Coronary artery (tissue), 2 donors: Measurements from ENCODE around the gene DPP9.

ENCODE experiments used
- DNase-seq: peaks from one replicate; pipeline ENCODE4 v3.0.0-alpha.2; 2017; ENCODE audit warnings: low spot score
- H3K27ac ChIP-seq, 2 donors: fragments of 200-600 bp; sonication (generic); one replicate each; pipeline ENCODE4 v1.5.1; 2016 to 2019
- H3K4me3 ChIP-seq: fragments of 200-600 bp; sonication (generic); 2 replicates; pipeline ENCODE4 v1.5.1; 2016; ENCODE audit warnings: mild to moderate bottlenecking, moderate library complexity
- CTCF ChIP-seq: fragments of 200-600 bp; sonication (generic); IDR thresholded peaks from one replicate; pipeline ENCODE4 v1.5.1; 2019; ENCODE audit warnings: antibody characterized with exemption

Gene DPP9

GRCh38 chr19:4723595-4724514 lies at the start of gene DPP9:
Gene DPP9 (minus strand): TSS chr19:4723842. CDS start chr19:4719906, 3,936 bp downstream.
- DNase-seq, result peak; percentile 99
- peak within 1 kb of the TSS; percentile 99 for H3K4me3 ChIP-seq
- TF ChIP-seq CTCF, result no peak

GRCh38 chr19:4773047-4773640 lies 49.5 kb upstream of the DPP9 start:
- Histone ChIP-seq H3K27ac (no peak overlapping the region), H3K4me3 (no peak overlapping the region)
- no peak for TF ChIP-seq CTCF
- DNase-seq, result no peak

More at GRCh38 chr19:4723595-4724514, at the start of gene DPP9:
- peak within 1 kb of the TSS; percentile 93 to 98 for H3K27ac ChIP-seq

GRCh38 chr19:4772566-4772965 lies 48.9 kb upstream of the DPP9 start:
- no peak for DNase-seq
- Histone ChIP-seq H3K4me3 (no peak overlapping the region), H3K27ac (no peak overlapping the region)
- TF ChIP-seq CTCF, result no peak

- DNase-seq, result no peak
- H3K27ac ChIP-seq, result no peak overlapping the region
- no peak overlapping the region for H3K4me3 ChIP-seq
- TF ChIP-seq CTCF, result no peak
These were observed 45.5 kb upstream of the DPP9 start for GRCh38 chr19:4768934-4769777.

GRCh38 chr19:4764393-4764660 lies 40.7 kb upstream of the DPP9 start:
- no peak overlapping the region for H3K27ac ChIP-seq
- no peak for TF ChIP-seq CTCF
- DNase-seq, result no peak
- H3K4me3 ChIP-seq, result no peak overlapping the region

- no peak for DNase-seq
- Histone ChIP-seq H3K27ac (no peak overlapping the region), H3K4me3 (no peak overlapping the region)
- no peak for TF ChIP-seq CTCF
These were observed 39.4 kb upstream of the DPP9 start for GRCh38 chr19:4763021-4763420.
